GM19025 (cell line): ENCODE data around the gene CD300A.
"Not testable (repeated sequence)": the region's sequence is repeated elsewhere in the genome, so short reads cannot be mapped to it uniquely, and the experiment has no call there.

ENCODE experiments used
- ATAC-seq: cut with Tn5 transposase; IDR thresholded peaks from one replicate; pipeline ENCODE4 v1.9.1; 2021; ENCODE audit warnings: mild to moderate bottlenecking, low read depth, moderate library complexity; ENCODE audit not compliant: unreplicated experiment

The CD300A gene

GRCh38 chr17:74475189-74475588, 8.8 kb downstream of the CD300A start:
- ATAC-seq = no peak

GRCh38 chr17:74477411-74477810, 11.0 kb downstream of the CD300A start:
- ATAC-seq = no peak

- ATAC-seq = no peak
These were observed 12.1 kb downstream of the CD300A start for GRCh38 chr17:74478420-74479100.

- ATAC-seq = no peak
These were observed 13.9 kb downstream of the CD300A start for GRCh38 chr17:74480290-74480689.

GRCh38 chr17:74481621-74482020, 15.2 kb downstream of the CD300A start:
- no peak for ATAC-seq

- no peak for ATAC-seq
These were observed 17.6 kb downstream of the CD300A start for GRCh38 chr17:74484066-74484465.

GRCh38 chr17:74485022-74485743, 18.7 kb downstream of the CD300A start:
- ATAC-seq = no peak

GRCh38 chr17:74485841-74486240, 19.4 kb downstream of the CD300A start:
- ATAC-seq = no peak

- not testable (repeated sequence) for ATAC-seq
These were observed 21.8 kb downstream of the CD300A start for GRCh38 chr17:74488276-74488675.

GRCh38 chr17:74490716-74491115, 24.3 kb downstream of the CD300A start:
- ATAC-seq = no peak

- ATAC-seq = no peak
These were observed 25.2 kb downstream of the CD300A start for GRCh38 chr17:74491626-74492025.

- ATAC-seq = no peak
These were observed 26.9 kb downstream of the CD300A start for GRCh38 chr17:74493331-74493833.

GRCh38 chr17:74497471-74497870, 31.0 kb downstream of the CD300A start:
- no peak for ATAC-seq

GRCh38 chr17:74499992-74500391, 33.6 kb downstream of the CD300A start:
- no peak for ATAC-seq

- no peak for ATAC-seq
These were observed 36.4 kb downstream of the CD300A start for GRCh38 chr17:74502861-74503260.

GRCh38 chr17:74503949-74504348, 37.5 kb downstream of the CD300A start:
- not testable (repeated sequence) for ATAC-seq

GRCh38 chr17:74508156-74508555, 41.7 kb downstream of the CD300A start:
- no peak for ATAC-seq

- ATAC-seq = no peak
These were observed 45.6 kb downstream of the CD300A start for GRCh38 chr17:74512036-74512435.

GRCh38 chr17:74512624-74513091, 46.2 kb downstream of the CD300A start:
- no peak for ATAC-seq

- ATAC-seq = no peak
These were observed 47.7 kb downstream of the CD300A start for GRCh38 chr17:74513987-74514631.

GRCh38 chr17:74514632-74515334, 48.3 kb downstream of the CD300A start:
- ATAC-seq = no peak
